HepG2 (cell line): ENCODE results near the gene SRC. TPM values are rescaled to one million over a fixed set of nuclear protein-coding genes. Genes with fewer than 3 reads are reported as not detected.
A peak's percentile ranks its signal among the peaks of the same experiment; 100 is the strongest.

Source experiments
- EHMT2 ChIP-seq: fragments of 200-600 bp; sonication (generic); IDR thresholded peaks from 2 replicates; pipeline ENCODE4 v1.7.0; 2017; ENCODE audit warnings: antibody characterized with exemption, low read depth, low read length, borderline replicate concordance
- KDM4B ChIP-seq: sonication (generic); formaldehyde crosslinking; IDR thresholded peaks from 2 replicates; pipeline ENCODE4 v1.4.0; 2020; ENCODE audit warnings: missing genetic modification reagents
- KDM5A ChIP-seq: fragments of 200-600 bp; sonication (generic); IDR thresholded peaks from 2 replicates; pipeline ENCODE4 v1.7.0; 2018; ENCODE audit warnings: antibody characterized with exemption, mild to moderate bottlenecking, low read length, borderline replicate concordance
- MTF2 ChIP-seq: sonication (generic); formaldehyde crosslinking; IDR thresholded peaks from 2 replicates; pipeline ENCODE4 v1.5.0; 2020; ENCODE audit warnings: missing genetic modification reagents, borderline replicate concordance
- NAIF1 ChIP-seq: sonication (generic); formaldehyde crosslinking; IDR thresholded peaks from 2 replicates; pipeline ENCODE4 v1.5.0; 2020; ENCODE audit warnings: mild to moderate bottlenecking, missing genetic modification reagents, borderline replicate concordance
- NCOR1 ChIP-seq: fragments of 200-600 bp; sonication (generic); IDR thresholded peaks from 2 replicates; pipeline ENCODE4 v1.7.0; 2017; ENCODE audit warnings: antibody characterized with exemption, low read length, borderline replicate concordance
- NFYB ChIP-seq: sonication (generic); formaldehyde crosslinking; IDR thresholded peaks from 2 replicates; pipeline ENCODE4 v1.4.0; 2020; ENCODE audit warnings: missing genetic modification reagents
- PHF21A ChIP-seq: sonication (generic); formaldehyde crosslinking; IDR thresholded peaks from 2 replicates; pipeline ENCODE4 v1.5.0; 2020; ENCODE audit warnings: mild to moderate bottlenecking, missing genetic modification reagents
- PRPF4 ChIP-seq: fragments of 200-400 bp; formaldehyde crosslinking; IDR thresholded peaks from 2 replicates; pipeline ENCODE4 v1.6.1; 2016; ENCODE audit warnings: low read length, low read depth; ENCODE audit not compliant: poor library complexity, severe bottlenecking
- SALL1 ChIP-seq: sonication (generic); formaldehyde crosslinking; IDR thresholded peaks from 2 replicates; pipeline ENCODE4 v1.8.0; 2022; ENCODE audit warnings: mild to moderate bottlenecking, missing genetic modification reagents
- SIN3A ChIP-seq: IDR thresholded peaks from 2 replicates; pipeline ENCODE4 v1.6.1; 2011; ENCODE audit warnings: low read depth, mild to moderate bottlenecking, control low read depth, low read length, borderline replicate concordance
- SRSF1 ChIP-seq: fragments of 200-400 bp; formaldehyde crosslinking; optimal IDR thresholded peaks from 2 replicates; pipeline ENCODE3; 2017; ENCODE audit warnings: mild to moderate bottlenecking, low read depth, low read length, moderate library complexity
- ZBTB42 ChIP-seq: sonication (generic); formaldehyde crosslinking; IDR thresholded peaks from 2 replicates; pipeline ENCODE4 v1.5.0; 2020; ENCODE audit warnings: mild to moderate bottlenecking, missing genetic modification reagents
- ZMYM2 ChIP-seq: sonication (generic); formaldehyde crosslinking; IDR thresholded peaks from 2 replicates; pipeline ENCODE4 v1.8.0; 2022; ENCODE audit warnings: mild to moderate bottlenecking, missing genetic modification reagents
- ZNF12 ChIP-seq: sonication (generic); formaldehyde crosslinking; IDR thresholded peaks from 2 replicates; pipeline ENCODE4 v1.5.0; 2020; ENCODE audit warnings: missing genetic modification reagents
- ZNF292 ChIP-seq: sonication (generic); formaldehyde crosslinking; IDR thresholded peaks from 2 replicates; pipeline ENCODE4 v1.8.1; 2022; ENCODE audit warnings: mild to moderate bottlenecking, low read depth, missing genetic modification reagents, borderline replicate concordance
- ZNF343 ChIP-seq: sonication (generic); formaldehyde crosslinking; IDR thresholded peaks from 2 replicates; pipeline ENCODE4 v1.4.0; 2020; ENCODE audit warnings: mild to moderate bottlenecking, missing genetic modification reagents
- ZNF430 ChIP-seq: sonication (generic); formaldehyde crosslinking; IDR thresholded peaks from 2 replicates; pipeline ENCODE4 v1.9.0; 2021; ENCODE audit warnings: mild to moderate bottlenecking, missing genetic modification reagents
- ZNF703 ChIP-seq: sonication (generic); formaldehyde crosslinking; IDR thresholded peaks from 2 replicates; pipeline ENCODE4 v1.5.1; 2020; ENCODE audit warnings: missing genetic modification reagents, mild to moderate bottlenecking, moderate library complexity, borderline replicate concordance
- ZNF720 ChIP-seq: sonication (generic); formaldehyde crosslinking; IDR thresholded peaks from 2 replicates; pipeline ENCODE4 v1.4.0; 2020; ENCODE audit warnings: missing genetic modification reagents
- ZNF768 ChIP-seq: sonication (generic); formaldehyde crosslinking; IDR thresholded peaks from 2 replicates; pipeline ENCODE4 v1.4.0; 2020; ENCODE audit warnings: missing genetic modification reagents
- ZNF775 ChIP-seq: sonication (generic); formaldehyde crosslinking; IDR thresholded peaks from 2 replicates; pipeline ENCODE4 v1.4.0; 2020; ENCODE audit warnings: missing genetic modification reagents, mild to moderate bottlenecking, moderate library complexity, borderline replicate concordance
- polyA plus RNA-seq, 8 experiments: library from polyadenylated mRNA; depleted of rRNA in 3 of 8; stranded (reverse) in 7 of 8; unstranded in 1 of 8; fragments of >200 nt; fragmentation: Illumina TruSeq in 4 of 8; extraction: Trizol in 4 of 8; gene quantifications; 2 replicates each; pipeline versions ENCODE4 v1.2.1 to v1.2.3, GENCODE V29; 2011 to 2016; ENCODE audit warnings: low read depth in 4 of 8, missing spikeins in 1 of 8, mixed read lengths in 1 of 8; ENCODE audit not compliant: insufficient read depth in 1 of 8
- total RNA-seq, 5 experiments: library from RNA; depleted of rRNA; stranded (reverse); fragments of >200 nt; fragmentation: Illumina TruSeq; extraction: Trizol; gene quantifications; 2 replicates each; pipeline ENCODE4 v1.2.3, GENCODE V29; 2016; ENCODE audit warnings: low read depth in 1 of 5
- TF ChIP-seq, protein P1 (sequence below): sonication (generic); formaldehyde crosslinking; IDR thresholded peaks from 2 replicates; pipeline ENCODE4 v1.8.0; 2022; ENCODE audit warnings: missing genetic modification reagents, mild to moderate bottlenecking, borderline replicate concordance
- TF ChIP-seq, protein P2 (sequence below): sonication (generic); formaldehyde crosslinking; IDR thresholded peaks from 2 replicates; pipeline ENCODE4 v1.8.0; 2022; ENCODE audit warnings: mild to moderate bottlenecking, missing genetic modification reagents
- TF ChIP-seq, protein P3 (sequence below): IDR thresholded peaks from 2 replicates; pipeline ENCODE4 v1.6.1; 2016; ENCODE audit warnings: missing compliant biosample characterization, missing genetic modification reagents, borderline replicate concordance
- TF ChIP-seq, protein P4 (sequence below): sonication (generic); formaldehyde crosslinking; IDR thresholded peaks from 2 replicates; pipeline ENCODE4 v1.4.0; 2020; ENCODE audit warnings: missing genetic modification reagents

The SRC gene
- total and polyA plus RNA-seq, 2 of the 13 experiments (the other 11 are each of a cell fraction or from before 2014, with no cell fraction given), result 54.7 to 192 TPM

DNA sequence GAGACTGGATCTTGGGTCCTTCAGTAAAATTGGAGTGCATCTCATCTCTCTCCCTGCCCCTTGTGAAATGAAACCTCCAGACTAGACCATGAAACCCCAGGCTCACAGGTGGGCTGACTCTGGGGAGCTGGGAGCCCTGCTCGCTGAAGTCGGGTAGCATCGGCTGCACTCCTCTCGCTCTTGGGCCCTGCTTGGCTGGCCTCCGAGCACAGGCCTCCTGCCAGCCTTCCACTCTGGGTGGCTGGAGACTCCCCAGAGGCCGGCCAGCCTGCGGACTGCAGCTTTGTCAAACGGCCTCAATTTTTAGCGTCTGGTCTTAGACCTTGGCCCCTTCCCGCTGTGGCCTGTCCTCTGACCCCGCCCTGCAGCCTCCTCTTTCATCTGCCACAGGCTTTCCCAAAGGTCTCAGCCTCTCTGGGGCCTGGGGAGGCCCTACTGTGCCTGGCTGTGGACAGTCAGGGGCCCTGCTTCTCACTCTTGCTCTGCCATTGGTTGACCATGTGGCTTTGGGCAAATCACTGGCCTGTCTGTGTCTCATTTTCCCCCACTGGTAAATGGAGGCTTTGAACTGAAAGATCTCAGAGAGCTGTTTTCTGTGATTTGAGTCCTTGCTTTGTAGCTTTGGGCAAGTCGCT lies 45.1 kb downstream of the SRC start (continued):
- TF ChIP-seq ZNF768 (peak; percentile 76; the same call in 1 of the 2 replicates), ZNF12 (CRISPR knock-in tag) (0 out of 2 replicates have a peak, but pooled peaks have one; percentile 42), SALL1 (CRISPR knock-in tag) (peak; percentile 95), PRPF4 (no peak), ZNF775 (peak; percentile 79; the same call in 1 of the 2 replicates), SIN3A (no peak), ZNF720 (CRISPR knock-in tag) (no peak), EHMT2 (peak; percentile 48; the same call in 1 of the 2 replicates), NCOR1 (peak; percentile 75; the same call in 1 of the 2 replicates), NAIF1 (0 out of 2 replicates have a peak, but pooled peaks have one; percentile 56), NFYB (peak; percentile 71), KDM4B (CRISPR knock-in tag) (0 out of 2 replicates have a peak, but pooled peaks have one; percentile 70), ZMYM2 (CRISPR knock-in tag) (peak; percentile 86), ZBTB42 (peak; percentile 60), MTF2 (CRISPR knock-in tag) (no peak), ZNF292 (CRISPR knock-in tag) (peak; percentile 96), ZNF703 (no peak), ZNF430 (CRISPR knock-in tag) (peak; percentile 92), SRSF1 (peak; percentile 89), KDM5A (no peak; the same call in 1 of the 2 replicates), PHF21A (CRISPR knock-in tag) (peak; percentile 100), ZNF343 (peak; percentile 89)
- TF ChIP-seq, protein P1, sequence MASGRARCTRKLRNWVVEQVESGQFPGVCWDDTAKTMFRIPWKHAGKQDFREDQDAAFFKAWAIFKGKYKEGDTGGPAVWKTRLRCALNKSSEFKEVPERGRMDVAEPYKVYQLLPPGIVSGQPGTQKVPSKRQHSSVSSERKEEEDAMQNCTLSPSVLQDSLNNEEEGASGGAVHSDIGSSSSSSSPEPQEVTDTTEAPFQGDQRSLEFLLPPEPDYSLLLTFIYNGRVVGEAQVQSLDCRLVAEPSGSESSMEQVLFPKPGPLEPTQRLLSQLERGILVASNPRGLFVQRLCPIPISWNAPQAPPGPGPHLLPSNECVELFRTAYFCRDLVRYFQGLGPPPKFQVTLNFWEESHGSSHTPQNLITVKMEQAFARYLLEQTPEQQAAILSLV (CRISPR knock-in tag), result peak; percentile 83; the same call in 1 of the 2 replicates
- TF ChIP-seq, protein P2, sequence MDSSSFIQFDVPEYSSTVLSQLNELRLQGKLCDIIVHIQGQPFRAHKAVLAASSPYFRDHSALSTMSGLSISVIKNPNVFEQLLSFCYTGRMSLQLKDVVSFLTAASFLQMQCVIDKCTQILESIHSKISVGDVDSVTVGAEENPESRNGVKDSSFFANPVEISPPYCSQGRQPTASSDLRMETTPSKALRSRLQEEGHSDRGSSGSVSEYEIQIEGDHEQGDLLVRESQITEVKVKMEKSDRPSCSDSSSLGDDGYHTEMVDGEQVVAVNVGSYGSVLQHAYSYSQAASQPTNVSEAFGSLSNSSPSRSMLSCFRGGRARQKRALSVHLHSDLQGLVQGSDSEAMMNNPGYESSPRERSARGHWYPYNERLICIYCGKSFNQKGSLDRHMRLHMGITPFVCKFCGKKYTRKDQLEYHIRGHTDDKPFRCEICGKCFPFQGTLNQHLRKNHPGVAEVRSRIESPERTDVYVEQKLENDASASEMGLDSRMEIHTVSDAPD (CRISPR knock-in tag), result peak; percentile 59; the same call in 1 of the 2 replicates
- TF ChIP-seq, protein P3, sequence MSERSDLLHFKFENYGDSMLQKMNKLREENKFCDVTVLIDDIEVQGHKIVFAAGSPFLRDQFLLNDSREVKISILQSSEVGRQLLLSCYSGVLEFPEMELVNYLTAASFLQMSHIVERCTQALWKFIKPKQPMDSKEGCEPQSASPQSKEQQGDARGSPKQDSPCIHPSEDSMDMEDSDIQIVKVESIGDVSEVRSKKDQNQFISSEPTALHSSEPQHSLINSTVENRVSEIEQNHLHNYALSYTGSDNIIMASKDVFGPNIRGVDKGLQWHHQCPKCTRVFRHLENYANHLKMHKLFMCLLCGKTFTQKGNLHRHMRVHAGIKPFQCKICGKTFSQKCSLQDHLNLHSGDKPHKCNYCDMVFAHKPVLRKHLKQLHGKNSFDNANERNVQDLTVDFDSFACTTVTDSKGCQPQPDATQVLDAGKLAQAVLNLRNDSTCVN, result no peak
- TF ChIP-seq, protein P4, sequence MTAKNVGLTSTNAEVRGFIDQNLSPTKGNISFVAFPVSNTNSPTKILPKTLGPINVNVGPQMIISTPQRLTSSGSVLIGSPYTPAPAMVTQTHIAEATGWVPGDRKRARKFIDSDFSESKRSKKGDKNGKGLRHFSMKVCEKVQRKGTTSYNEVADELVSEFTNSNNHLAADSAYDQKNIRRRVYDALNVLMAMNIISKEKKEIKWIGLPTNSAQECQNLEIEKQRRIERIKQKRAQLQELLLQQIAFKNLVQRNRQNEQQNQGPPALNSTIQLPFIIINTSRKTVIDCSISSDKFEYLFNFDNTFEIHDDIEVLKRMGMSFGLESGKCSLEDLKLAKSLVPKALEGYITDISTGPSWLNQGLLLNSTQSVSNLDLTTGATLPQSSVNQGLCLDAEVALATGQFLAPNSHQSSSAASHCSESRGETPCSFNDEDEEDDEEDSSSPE (CRISPR knock-in tag), result peak; percentile 83
